Measurements from ENCODE around the gene BCL11A. TPM values are rescaled to one million over a fixed set of nuclear protein-coding genes. Genes with fewer than 3 reads are reported as not detected.

BCL11A gene
- total RNA-seq, 1 donor from 2014 or later, result 31.6 TPM

DNA sequence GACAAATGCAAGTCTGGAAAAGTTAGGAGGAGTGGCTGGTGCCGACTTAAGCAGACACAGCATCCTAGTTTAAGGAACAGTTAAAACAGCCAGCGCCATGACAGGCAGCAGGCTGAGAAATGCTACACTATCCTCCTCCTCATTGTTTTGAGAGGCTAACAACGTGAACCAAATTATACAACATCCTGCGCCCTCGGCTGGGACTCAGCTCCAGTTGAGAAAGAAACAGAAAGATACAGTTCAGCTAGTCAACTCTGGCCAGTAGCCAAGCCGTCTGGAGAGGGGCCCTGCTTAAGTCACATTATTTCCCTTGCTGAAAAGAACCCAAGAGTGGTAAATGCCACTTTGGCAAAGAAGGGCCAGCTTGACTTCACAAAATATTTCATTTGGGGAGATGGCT lies 90.2 kb downstream of the BCL11A start:
- DNase-seq (peak; percentile 53), ATAC-seq (ENCODE audit: poor library complexity) (peak; percentile 62)

DNA sequence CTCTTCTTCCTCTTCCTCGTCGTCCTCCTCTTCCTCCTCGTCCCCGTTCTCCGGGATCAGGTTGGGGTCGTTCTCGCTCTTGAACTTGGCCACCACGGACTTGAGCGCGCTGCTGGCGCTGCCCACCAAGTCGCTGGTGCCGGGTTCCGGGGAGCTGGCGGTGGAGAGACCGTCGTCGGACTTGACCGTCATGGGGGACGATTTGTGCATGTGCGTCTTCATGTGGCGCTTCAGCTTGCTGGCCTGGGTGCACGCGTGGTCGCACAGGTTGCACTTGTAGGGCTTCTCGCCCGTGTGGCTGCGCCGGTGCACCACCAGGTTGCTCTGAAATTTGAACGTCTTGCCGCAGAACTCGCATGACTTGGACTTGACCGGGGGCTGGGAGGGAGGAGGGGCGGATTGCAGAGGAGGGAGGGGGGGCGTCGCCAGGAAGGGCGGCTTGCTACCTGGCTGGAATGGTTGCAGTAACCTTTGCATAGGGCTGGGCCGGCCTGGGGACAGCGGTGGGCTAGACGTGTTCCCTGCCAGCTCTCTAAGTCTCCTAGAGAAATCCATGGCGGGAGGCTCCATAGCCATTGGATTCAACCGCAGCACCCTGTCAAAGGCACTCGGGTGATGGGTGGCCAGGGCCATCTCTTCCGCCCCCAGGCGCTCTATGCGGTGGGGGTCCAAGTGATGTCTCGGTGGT lies 91.9 kb downstream of the BCL11A start:
- intact Hi-C loops (cut with DNase I), result no loop called here
- DNase-seq, result no peak

More for the DNA sequence above, 90.2 kb downstream of the BCL11A start:
- intact Hi-C loops (cut with DNase I), result no loop called here

DNA sequence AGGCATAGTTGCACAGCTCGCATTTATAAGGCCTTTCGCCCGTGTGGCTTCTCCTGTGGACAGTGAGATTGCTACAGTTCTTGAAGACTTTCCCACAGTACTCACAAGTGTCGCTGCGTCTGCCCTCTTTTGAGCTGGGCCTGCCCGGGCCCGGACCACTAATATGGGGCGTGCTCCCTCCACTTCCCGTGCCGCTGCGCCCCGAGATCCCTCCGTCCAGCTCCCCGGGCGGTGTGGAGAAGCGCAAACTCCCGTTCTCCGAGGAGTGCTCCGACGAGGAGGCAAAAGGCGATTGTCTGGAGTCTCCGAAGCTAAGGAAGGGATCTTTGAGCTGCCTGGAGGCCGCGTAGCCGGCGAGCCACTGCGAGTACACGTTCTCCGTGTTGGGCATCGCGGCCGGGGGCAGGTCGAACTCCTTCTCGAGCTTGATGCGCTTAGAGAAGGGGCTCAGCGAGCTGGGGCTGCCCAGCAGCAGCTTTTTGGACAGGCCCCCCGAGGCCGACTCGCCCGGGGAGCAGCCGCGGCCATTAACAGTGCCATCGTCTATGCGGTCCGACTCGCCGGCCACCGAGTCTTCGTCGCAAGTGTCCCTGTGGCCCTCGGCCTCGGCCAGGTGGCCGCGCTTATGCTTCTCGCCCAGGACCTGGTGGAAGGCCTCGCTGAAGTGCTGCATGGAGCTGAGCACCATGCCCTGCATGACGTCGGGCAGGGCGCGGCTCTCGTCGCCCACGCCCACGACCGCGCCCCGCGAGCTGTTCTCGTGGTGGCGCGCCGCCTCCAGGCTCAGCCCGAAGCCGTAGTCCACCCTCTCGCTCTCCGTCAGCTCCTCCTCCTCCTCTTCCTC lies 92.7 kb downstream of the BCL11A start:
- no peak for ATAC-seq (ENCODE audit: poor library complexity)
- intact Hi-C loops (cut with DNase I), result no loop called here
- no peak for DNase-seq

More for the DNA sequence above, 91.9 kb downstream of the BCL11A start:
- no peak for ATAC-seq (ENCODE audit: poor library complexity)

DNA sequence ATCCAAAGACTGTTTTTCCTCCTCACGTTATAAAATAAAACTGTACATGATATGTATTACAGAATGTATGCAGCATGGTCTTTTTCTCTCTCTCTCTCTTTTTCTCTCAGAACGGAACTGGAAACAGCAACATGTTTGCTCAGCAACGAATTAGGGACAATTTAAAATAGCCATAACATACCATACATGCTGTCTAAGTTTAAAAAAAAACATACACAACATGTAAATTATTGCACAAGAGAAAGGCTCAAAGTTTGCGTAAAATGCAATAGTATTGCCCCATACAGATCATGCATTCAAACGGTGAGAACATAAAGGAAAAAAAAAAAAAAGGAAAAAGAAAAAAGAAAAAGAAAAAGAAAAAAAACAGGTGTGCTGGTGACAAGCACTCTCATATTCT lies 93.6 kb downstream of the BCL11A start:
- intact Hi-C loops (cut with DNase I), result no loop called here
- no peak for ATAC-seq (ENCODE audit: poor library complexity)
- DNase-seq, result no peak

DNA sequence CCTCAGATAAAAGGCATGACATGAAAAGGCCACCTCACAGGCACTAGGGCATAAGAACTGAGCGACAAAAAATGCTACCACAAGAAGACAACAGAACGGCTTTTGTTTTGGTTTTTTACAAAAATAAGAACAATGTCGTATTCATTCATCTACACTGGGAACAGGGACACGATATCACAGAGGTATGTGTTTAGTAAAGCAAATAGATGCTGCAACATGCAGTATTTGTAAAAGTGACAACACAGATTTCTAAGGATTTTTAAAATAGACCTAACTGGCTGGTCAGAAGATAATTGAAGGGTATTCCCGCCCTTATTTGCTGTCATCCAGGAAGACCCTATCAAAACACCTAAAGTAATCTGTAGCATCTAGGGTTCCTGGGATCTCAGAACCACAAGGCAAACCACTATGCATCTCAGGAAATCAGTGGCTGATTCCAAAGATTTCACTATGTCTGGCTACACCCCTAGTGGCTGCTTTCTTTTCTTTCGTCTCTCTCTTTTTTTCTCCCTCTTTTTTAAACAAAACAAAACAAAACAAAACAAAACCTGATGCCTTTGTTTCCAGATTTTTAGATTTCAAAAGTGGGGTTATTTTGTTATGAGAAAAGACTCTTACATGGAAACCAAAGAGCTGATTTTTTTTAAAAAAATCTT lies 97.2 kb downstream of the BCL11A start:
- DNase-seq (no peak), ATAC-seq (ENCODE audit: poor library complexity) (no peak)
- intact Hi-C loops (cut with DNase I), result no loop called here

DNA sequence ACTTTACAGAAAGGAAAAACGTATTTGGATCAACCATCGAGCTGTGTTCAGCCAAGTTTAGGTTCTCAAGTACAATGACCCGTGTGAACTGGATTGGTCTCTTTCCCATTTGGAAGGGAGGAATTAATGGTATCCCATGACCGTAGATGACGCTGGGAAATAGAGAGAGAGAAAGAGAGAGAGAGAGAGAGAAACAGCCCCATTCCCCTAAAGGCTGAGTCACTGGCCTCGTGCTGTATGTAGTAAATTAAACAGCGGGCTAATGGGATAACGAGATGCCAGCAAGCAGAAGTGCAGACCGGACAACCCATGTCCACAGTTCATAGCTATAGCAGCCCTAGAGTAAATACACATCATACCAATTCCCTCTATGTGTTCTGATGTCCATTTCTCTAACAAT lies 99.6 kb downstream of the BCL11A start:
- DNase-seq, result no peak
- no peak for ATAC-seq (ENCODE audit: poor library complexity)
- intact Hi-C loops (cut with DNase I), result no loop called here

DNA sequence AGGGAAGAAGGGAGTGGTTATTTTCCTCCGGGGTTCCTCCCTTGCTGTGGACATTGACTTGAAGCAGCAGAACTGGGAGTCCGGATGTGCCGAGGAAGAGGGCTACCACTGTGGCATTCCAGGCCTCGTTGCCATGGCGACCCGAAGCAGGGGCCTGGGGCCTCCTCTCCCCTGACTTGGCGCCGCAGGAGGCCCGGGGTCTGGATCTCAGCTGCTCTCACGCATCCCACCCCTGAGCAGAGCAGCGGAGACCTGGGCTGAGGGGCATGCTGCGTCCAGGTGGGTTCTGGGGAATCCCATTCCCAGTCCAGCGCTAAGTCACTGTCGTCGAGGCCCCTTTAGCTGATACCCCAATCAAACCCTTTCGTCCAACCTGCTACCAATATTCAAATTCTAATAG lies 100.2 kb downstream of the BCL11A start:
- ATAC-seq (ENCODE audit: poor library complexity), result no peak
- intact Hi-C loops (cut with DNase I), result no loop called here

DNA sequence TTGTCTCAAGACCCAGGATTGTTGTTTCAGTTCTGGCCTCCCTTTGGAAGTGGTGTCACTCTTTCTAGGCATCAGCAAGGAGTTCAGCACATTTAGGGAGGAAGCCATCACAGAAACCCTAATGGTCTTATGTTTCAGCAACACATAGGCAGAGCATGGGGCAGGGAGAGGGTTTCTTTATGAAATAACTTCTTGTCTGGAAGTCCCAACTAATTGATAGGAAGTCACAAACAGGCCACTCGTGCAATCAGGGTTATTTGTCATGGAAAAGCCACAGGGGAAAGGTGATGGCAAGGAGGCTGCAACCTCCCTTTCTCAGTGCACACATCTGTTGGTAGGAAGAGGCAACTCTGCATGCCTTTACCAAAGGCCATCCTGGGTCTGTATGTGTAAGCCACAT lies 103.0 kb downstream of the BCL11A start:
- no peak for ATAC-seq (ENCODE audit: poor library complexity)
- intact Hi-C loops (cut with DNase I), result no loop called here

More for the DNA sequence above, 100.2 kb downstream of the BCL11A start:
- DNase-seq, result no peak

DNA sequence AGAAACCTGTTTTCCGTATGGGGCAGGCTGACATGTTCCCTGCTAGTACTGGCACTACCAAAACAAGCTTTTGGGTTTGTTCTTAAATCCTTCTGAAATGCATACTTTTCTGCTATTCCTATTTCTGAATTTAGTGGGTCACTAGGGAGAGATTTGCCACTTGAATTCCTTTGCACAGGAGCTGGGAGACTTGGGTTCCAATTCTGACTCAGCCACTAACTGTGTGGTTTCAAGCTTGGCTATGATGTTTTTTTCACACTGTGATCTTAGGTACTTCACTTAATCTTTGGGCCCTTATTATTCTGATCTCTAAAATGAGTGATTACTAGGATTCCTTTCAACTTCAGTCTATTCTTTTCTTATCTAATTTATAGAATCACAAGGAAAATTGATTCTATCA lies 105.5 kb downstream of the BCL11A start:
- no peak for DNase-seq
- no peak for ATAC-seq (ENCODE audit: poor library complexity)
- intact Hi-C loops (cut with DNase I), result no loop called here

More for the DNA sequence above, 103.0 kb downstream of the BCL11A start:
- no peak for DNase-seq

DNA sequence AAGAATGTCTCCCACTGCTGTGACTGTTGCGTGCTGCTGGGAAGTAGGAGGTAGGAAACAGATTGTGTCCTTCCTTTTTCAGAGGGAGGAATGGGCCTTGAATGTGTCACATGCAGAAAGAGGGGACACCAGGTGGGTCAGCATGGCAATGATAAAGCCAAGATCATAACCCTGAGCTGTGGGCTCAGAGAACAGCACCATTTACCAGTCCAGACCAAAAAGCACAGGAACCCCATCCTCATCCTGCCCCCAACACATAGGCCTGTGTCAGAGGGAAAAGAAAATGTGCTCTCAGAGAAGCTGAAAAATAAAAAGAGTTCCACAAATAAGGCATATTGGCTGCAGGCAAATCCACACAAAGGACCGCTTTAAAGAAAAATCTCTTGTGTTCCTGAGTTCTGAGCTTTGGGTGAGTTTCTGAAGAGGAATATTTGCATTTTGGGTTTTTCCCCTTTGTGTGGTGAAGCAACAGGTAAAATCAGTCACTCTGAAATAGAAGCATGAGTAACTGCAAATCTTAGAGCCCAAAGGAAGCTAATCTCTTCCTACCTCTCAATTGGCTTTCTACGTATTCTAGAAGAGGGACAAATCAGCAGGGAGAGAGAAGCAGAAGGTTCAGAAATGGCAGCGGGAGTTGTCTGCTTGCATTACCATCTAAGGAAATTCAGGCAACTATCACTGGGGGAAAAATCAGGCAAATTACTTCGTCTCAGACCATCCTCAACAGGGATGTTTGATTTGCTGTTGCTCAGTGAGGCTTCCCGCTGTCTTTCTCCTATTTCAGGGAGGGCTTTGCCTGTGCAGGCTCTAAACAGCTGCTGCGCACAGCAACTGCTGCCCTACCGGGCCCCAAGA lies 106.8 kb downstream of the BCL11A start:
- intact Hi-C loops (cut with DNase I), result no loop called here
- ATAC-seq (ENCODE audit: poor library complexity), result no peak
- DNase-seq, result no peak

DNA sequence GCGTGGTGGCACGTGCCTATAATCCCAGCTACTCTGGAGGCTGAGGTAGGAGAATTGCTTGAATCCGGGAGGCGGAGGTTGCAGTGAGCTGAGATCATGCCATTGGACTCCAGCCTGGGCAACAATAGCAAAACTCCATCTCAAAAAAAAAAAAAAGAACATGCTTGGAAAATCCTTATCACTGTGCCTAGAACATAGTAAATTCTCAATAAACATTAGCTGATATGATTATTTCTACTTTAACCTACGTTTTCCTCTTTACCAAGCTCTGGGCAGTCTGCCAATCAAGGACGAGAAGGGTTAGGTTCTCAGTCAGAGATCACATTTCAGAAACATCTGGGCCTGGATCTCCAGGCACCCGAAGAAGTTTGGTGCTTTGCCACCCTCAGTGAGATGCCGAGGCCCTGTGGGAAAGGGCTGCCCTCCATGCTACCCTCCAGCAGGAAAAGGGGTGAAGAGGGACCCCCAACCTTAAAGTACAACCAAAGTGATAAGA lies 107.7 kb downstream of the BCL11A start:
- ATAC-seq (ENCODE audit: poor library complexity) (no peak), DNase-seq (no peak)
- intact Hi-C loops (cut with DNase I), result no loop called here

DNA sequence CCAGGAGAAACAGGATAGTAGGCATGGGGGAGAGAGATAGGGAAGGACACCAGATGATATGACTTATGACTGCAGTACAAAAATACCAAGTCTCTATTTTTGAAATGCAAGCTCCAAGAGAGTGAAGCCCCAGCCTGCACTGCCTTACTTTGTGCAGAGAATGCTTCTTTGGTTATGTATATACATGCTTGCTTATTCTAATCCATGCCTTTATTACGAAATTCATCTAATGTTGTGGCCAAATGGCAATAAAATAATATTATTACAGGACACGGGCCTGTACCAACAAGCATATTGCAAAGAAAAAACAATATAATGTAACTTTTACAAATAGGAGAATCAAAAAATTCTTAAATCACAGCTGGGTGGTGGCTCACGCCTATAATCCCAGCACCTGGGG lies 110.8 kb downstream of the BCL11A start:
- DNase-seq (no peak), ATAC-seq (ENCODE audit: poor library complexity) (no peak)
- intact Hi-C loops (cut with DNase I), result no loop called here

DNA sequence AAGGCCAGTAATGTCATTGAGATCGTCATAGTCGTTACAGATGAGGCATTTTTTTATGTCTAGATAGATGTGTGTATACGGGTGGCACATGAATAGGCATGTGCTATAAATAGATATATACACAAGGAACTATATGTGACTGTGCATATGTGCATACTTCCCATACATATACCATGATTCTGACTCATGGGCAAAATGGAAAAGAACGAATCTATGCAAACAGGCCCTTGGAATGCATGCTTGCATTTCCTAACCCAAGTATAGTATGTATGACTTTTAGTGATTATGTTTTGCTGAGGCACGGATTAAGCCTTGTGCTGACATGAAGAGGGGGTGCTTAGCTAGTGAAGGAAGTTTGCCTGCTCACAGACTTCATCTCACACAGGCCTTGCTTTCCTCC lies 111.7 kb downstream of the BCL11A start:
- ATAC-seq (ENCODE audit: poor library complexity), result no peak
- intact Hi-C loops (cut with DNase I), result no loop called here
- DNase-seq, result no peak

DNA sequence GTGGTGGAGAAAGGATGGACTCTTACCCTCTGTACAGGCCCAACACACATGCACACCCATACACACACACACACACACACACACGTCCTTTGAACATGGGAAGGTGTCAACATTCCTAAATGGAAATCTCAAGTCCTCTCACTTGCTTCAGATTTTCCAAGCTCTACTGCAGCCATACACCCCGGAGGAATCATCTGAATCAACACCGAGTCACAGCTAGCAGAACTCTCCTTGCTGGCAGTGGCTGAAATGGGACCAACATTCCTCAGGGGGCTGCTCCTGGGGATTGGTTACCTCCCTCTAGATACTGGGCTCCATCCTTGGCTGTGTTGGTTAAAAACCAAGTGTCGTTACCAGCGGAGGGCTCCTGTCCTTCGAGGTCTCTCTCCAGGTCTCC lies 112.7 kb downstream of the BCL11A start:
- intact Hi-C loops (cut with DNase I), result no loop called here
- ATAC-seq (ENCODE audit: poor library complexity) (no peak), DNase-seq (no peak)

DNA sequence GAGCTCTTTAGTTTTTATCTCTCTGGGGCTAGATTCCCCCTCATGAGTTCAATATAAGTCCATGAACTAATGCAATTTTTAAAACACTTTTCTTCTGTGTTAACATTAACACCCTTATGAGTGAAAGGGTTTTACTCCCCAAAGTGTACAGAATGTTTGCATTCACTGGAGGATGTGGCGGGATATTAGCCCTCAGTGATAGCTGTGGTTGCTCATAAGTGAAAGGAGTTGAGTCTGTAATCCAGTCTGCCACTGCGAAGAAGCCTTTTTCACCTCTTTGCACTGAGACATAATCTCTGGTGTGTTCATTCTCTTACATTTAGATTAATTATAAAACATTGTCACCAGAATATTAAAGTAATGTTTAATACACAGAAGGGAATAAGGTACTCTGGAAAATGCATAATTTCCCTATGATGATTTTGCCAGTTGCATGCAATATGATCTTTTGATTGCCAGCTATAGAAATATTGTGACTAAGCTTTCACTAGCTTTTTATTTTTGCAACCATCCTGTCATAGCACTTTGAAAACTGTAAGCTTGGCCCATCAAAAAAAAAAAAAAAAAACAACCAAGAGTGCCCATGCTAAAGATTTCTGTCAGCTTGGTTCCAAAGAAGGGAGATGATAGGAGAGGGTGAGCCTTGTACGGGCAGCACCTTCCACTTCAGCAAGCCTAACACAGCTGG lies 113.2 kb downstream of the BCL11A start:
- intact Hi-C loops (cut with DNase I), result no loop called here
- no peak for DNase-seq
- no peak for ATAC-seq (ENCODE audit: poor library complexity)

DNA sequence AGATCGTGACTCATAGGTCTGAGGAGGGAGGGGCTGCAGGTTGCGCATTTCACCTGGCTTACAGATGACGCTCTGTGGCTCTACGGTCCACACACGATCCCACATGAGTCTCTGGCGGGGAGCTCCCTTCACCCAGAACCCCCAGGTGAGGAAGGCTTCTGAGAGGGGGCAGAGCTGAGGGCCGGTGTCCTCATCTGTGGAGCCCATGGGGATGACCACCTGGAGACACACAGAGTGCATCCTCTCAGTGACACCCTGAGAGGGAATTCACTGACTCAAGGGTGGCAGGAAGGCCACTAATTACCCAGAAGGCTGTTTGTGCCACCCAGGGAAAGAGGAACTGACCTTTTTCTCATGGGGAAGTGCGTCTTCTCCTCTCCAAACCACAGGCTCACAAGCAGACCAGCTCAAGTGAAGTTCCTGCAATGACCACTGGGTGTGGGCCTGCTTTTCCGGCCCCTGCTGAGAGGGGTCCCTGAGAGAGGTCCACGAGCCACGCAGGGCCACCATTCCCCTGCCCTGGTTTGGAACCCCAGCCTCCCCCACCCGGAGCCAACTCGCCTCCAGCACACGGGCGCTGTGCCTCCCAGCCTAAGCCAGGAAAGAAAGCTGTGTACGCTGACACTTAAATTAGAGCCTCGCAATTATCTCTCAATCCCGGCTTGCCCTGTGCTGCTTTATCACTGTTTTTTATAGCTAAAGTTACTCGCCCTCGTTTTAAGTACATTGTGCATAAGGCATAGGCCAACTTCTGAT lies 114.1 kb downstream of the BCL11A start:
- intact Hi-C loops (cut with DNase I), result loop anchor here (10.0 kb wide), 1 partner anchor 95 kb away; no protein-coding TSS in a partner anchor
- DNase-seq, result peak; percentile 67

DNA sequence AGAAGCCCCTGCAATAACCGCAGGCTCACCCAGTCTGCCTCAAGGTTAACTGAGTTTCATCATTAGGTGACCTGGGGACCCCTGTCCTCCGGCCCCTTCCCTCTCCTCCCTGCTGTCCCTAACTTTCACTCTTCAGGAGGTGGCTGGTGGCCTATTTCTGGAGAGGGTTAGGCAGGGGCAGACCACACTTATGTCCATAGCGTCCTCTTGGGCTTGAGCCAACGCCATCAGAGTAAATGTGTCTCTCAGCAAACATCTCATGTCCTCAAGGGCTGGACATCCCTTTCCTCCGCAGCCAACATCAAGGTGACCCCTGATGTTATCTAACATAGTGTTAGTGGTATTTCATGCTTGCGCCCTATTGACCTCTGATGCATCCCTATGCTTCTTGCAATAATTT lies 114.8 kb downstream of the BCL11A start:
- ATAC-seq (ENCODE audit: poor library complexity) (peak; percentile 31), DNase-seq (no peak)
- intact Hi-C loops (cut with DNase I), result loop anchor here (10.0 kb wide), 1 partner anchor 96 kb away; no protein-coding TSS in a partner anchor

More for the DNA sequence above, 114.1 kb downstream of the BCL11A start:
- peak; percentile 80 for ATAC-seq (ENCODE audit: poor library complexity)

Measured in Right ventricle myocardium superior (tissue), 1 donor.